Neural progenitor cell (in vitro differentiated cells): ENCODE measurements around the gene ARG2. TPM values are rescaled to one million over a fixed set of nuclear protein-coding genes. Genes with fewer than 3 reads are reported as not detected.
A peak's percentile ranks its signal among the peaks of the same experiment; 100 is the strongest.

Experiments used
- DNase-seq: peaks from one replicate; pipeline ENCODE4 v3.0.0-alpha.2; 2016; ENCODE audit warnings: low spot score
- H2AFZ ChIP-seq: fragments of 200-600 bp; sonication (generic); replicated peaks from 2 replicates; pipeline ENCODE4 v1.6.1; 2016; ENCODE audit warnings: antibody characterized with exemption
- H3F3A ChIP-seq: fragments of 200-600 bp; sonication (generic); 2 replicates; pipeline ENCODE4 v1.6.1; 2016; ENCODE audit warnings: antibody characterized with exemption, low read depth
- H3K27ac ChIP-seq: fragments of 200-600 bp; sonication (generic); 2 replicates; pipeline ENCODE4 v1.5.1; 2016; ENCODE audit warnings: mild to moderate bottlenecking
- H3K27me3 ChIP-seq: fragments of 200-600 bp; sonication (generic); 2 replicates; pipeline ENCODE4 v1.6.1; 2016; ENCODE audit warnings: mild to moderate bottlenecking, moderate library complexity
- H3K36me3 ChIP-seq: fragments of 200-600 bp; sonication (generic); 2 replicates; pipeline ENCODE4 v1.5.1; 2016
- H3K4me1 ChIP-seq: fragments of 200-600 bp; sonication (generic); 2 replicates; pipeline ENCODE4 v1.6.1; 2016; ENCODE audit warnings: mixed run types
- H3K4me2 ChIP-seq: fragments of 200-600 bp; sonication (generic); 2 replicates; pipeline ENCODE4 v1.6.1; 2016
- H3K4me3 ChIP-seq: fragments of 200-600 bp; sonication (generic); 2 replicates; pipeline ENCODE4 v1.5.1; 2016
- H3K79me2 ChIP-seq: fragments of 200-600 bp; sonication (generic); 2 replicates; pipeline ENCODE4 v1.6.1; 2016; ENCODE audit warnings: low read depth
- H3K9ac ChIP-seq: fragments of 200-600 bp; sonication (generic); 2 replicates; pipeline ENCODE4 v1.6.1; 2016
- H3K9me3 ChIP-seq: fragments of 200-600 bp; sonication (generic); 2 replicates; pipeline ENCODE4 v1.5.1; 2016; ENCODE audit warnings: low read depth
- H4K20me1 ChIP-seq: fragments of 200-600 bp; sonication (generic); 2 replicates; pipeline ENCODE4 v1.6.1; 2016; ENCODE audit warnings: low read depth
- H3K27ac Mint-ChIP-seq: 3 replicates; pipeline ENCODE4 v1.8.0; 2021; ENCODE audit warnings: mixed read lengths
- H3K27me3 Mint-ChIP-seq: 2 replicates; pipeline ENCODE4 v1.8.0; 2022; ENCODE audit warnings: low read depth, mild to moderate bottlenecking, inconsistent platforms, moderate library complexity, mixed read lengths; ENCODE audit not compliant: insufficient read depth
- H3K36me3 Mint-ChIP-seq: 3 replicates; pipeline ENCODE4 v1.8.0; 2021; ENCODE audit warnings: mixed read lengths
- H3K4me1 Mint-ChIP-seq: 3 replicates; pipeline ENCODE4 v1.8.0; 2021; ENCODE audit warnings: mixed read lengths
- H3K4me3 Mint-ChIP-seq: 3 replicates; pipeline ENCODE4 v1.8.0; 2021; ENCODE audit warnings: mild to moderate bottlenecking, moderate library complexity, mixed read lengths
- H3K9me3 Mint-ChIP-seq: 3 replicates; pipeline ENCODE4 v1.8.0; 2020; ENCODE audit warnings: mixed read lengths
- EZH2 ChIP-seq: fragments of 200-600 bp; sonication (generic); IDR thresholded peaks from 2 replicates; pipeline ENCODE4 v1.6.1; 2017; ENCODE audit warnings: antibody characterized with exemption, mild to moderate bottlenecking, moderate library complexity
- EZH2phosphoT487 ChIP-seq: fragments of 200-600 bp; sonication (generic); IDR thresholded peaks from 2 replicates; pipeline ENCODE4 v1.6.1; 2017; ENCODE audit warnings: antibody characterized with exemption
- total RNA-seq: library from RNA; depleted of rRNA; stranded (reverse); fragments of >200 nt; gene quantifications from 2 replicates; pipeline ENCODE4 v1.2.3, GENCODE V29; 2015; ENCODE audit warnings: low replicate concordance
- TF ChIP-seq, protein P1 (sequence below): fragments of 200-600 bp; sonication (generic); IDR thresholded peaks from 2 replicates; pipeline ENCODE4 v1.5.1; 2017; ENCODE audit warnings: antibody characterized with exemption, mild to moderate bottlenecking

The ARG2 gene
- 91.8 and 92.4 TPM in 2 replicates for total RNA-seq

DNA sequence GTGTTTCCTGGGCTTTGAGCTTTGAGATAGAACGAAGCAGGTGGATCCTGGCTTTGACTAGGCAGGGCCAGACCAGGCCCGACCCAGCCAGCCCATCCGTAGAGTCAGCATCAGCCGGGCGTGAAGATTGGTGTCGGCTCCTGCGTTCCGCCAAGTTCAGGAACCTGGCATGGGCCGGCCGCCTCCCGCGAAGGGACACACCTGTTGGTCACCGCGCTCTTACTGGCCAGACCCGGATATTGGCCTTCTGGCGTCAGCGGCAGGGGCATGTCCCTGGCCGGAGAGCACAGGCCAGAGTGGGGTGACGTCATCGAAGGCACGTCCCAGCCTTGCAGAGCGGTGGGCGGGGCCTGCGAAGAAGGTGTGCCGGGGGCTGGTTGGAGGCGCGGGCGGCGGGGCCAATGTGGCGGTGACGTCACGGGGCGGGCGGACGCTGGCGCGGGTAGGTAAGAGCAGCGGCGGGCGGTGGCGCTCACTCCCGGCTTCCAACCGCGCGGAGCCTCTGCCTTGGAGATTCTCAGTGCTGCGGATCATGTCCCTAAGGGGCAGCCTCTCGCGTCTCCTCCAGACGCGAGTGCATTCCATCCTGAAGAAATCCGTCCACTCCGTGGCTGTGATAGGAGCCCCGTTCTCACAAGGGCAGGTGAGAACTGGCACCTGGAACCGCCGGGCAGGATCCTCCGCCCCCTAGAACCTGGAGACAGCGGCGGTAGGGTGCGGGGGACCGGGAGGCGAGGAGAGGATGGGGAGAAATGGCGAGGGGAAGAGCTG lies at the start of gene ARG2:
TSS of gene ARG2 (plus strand) at position 475 of the 771 bp plus-strand sequence. CDS start at position 533, 58 bp downstream.
- Histone ChIP-seq H3K9ac (peak within 1 kb of the TSS; percentile 56), H3F3A (peaks cover 23% of the 10 kb centered on the region), H2AFZ (peak within 1 kb of the TSS; percentile 96), H3K4me1 (peaks cover 16% of the 10 kb centered on the region), H3K9me3 (no peaks in the 10 kb centered on the region), H3K4me2 (peak within 1 kb of the TSS; percentile 83), H3K4me3 (peak within 1 kb of the TSS; percentile 86), H3K79me2 (peaks cover 7% of the 10 kb centered on the region), H3K27me3 (peaks cover 5% of the 10 kb centered on the region), H4K20me1 (no peaks in the 10 kb centered on the region), H3K27ac (peak within 1 kb of the TSS; percentile 63), H3K36me3 (no peaks in the 10 kb centered on the region)
- TF ChIP-seq, protein P1, sequence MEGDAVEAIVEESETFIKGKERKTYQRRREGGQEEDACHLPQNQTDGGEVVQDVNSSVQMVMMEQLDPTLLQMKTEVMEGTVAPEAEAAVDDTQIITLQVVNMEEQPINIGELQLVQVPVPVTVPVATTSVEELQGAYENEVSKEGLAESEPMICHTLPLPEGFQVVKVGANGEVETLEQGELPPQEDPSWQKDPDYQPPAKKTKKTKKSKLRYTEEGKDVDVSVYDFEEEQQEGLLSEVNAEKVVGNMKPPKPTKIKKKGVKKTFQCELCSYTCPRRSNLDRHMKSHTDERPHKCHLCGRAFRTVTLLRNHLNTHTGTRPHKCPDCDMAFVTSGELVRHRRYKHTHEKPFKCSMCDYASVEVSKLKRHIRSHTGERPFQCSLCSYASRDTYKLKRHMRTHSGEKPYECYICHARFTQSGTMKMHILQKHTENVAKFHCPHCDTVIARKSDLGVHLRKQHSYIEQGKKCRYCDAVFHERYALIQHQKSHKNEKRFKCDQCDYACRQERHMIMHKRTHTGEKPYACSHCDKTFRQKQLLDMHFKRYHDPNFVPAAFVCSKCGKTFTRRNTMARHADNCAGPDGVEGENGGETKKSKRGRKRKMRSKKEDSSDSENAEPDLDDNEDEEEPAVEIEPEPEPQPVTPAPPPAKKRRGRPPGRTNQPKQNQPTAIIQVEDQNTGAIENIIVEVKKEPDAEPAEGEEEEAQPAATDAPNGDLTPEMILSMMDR = no peak
- Mint-ChIP-seq H3K27ac (no peak within 1 kb of the TSS), H3K9me3 (no peaks in the 10 kb centered on the region), H3K4me3 (peak within 1 kb of the TSS; percentile 95), H3K4me1 (peaks cover 25% of the 10 kb centered on the region), H3K27me3 (no peaks in the 10 kb centered on the region), H3K36me3 (peaks cover 7% of the 10 kb centered on the region)
- DNase-seq = peak; percentile 100

DNA sequence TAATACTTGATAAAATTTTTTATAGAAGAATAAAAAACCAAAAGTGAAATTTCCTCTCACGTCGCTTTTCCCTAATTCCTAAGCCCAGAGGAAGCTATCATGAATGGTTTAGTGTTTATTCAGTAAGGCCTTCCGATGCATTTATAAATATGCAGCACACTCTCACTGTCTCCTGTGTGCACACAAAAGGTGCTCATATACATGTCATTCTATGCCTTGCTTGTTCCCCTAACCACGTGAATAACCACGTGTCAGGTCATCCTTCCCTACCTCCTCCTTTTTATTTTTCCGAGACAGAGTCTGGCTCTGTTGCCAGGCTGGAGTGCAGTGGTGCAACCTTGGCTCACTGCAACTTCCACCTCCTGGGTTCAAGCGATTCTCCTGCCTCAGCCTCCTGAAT lies 49.3 kb upstream of the ARG2 start:
- H3K36me3 Mint-ChIP-seq = no peaks in the 10 kb centered on the region

DNA sequence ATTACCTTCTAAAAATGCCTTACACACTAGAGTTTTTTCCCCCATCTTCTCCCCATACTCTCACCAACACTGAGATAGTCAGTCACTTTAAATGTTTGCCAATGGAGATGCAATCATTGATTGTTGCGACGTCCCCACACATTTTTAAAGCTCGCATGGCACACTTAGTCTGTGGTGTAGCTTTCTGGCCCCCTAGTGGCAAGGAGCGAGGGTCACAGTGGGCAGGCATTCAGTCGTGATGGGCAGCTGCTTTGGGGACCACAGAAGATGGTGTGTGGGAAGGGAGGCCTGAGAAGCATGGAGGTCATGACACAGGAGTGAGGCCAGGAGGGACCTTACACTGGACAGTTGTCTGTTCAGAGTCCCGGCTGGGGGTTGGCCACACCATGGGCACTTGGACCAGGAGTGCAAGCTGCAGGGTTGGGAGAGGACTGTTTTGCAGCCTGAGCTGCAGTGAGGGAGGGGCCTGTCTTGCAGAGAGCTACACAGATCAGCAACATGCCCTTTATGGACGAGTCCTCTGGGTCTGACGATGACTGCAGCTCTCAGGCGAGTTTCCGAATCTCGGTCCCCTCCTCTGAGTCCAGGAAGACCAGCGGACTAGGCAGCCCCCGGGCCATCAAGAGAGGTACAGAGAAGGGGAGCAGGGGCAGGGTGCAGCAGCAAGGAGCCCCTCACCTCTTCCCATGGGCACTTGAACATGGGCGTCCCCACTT lies 48.3 kb upstream of the ARG2 start:
- Histone ChIP-seq H2AFZ (no peak overlapping the region), H3K4me3 (no peak overlapping the region), H3K27me3 (no peaks in the 10 kb centered on the region), H3K9ac (no peak overlapping the region), H3K4me2 (no peak overlapping the region), H3F3A (peaks cover 11% of the 10 kb centered on the region), H3K79me2 (no peaks in the 10 kb centered on the region), H3K9me3 (no peaks in the 10 kb centered on the region), H3K36me3 (no peaks in the 10 kb centered on the region), H3K4me1 (peaks cover 15% of the 10 kb centered on the region), H3K27ac (no peak overlapping the region), H4K20me1 (peaks cover 1% of the 10 kb centered on the region)
- no peaks in the 10 kb centered on the region for H3K9me3 Mint-ChIP-seq
- DNase-seq = peak; percentile 77
- no peak overlapping the region for H3K4me3 Mint-ChIP-seq
- no peaks in the 10 kb centered on the region for H3K36me3 Mint-ChIP-seq
- TF ChIP-seq, protein P1 = peak; percentile 90
- TF ChIP-seq EZH2 (no peak), EZH2phosphoT487 (no peak)
- H3K27me3 Mint-ChIP-seq = peaks cover 7% of the 10 kb centered on the region
- H3K27ac Mint-ChIP-seq = no peak overlapping the region
- peaks cover 16% of the 10 kb centered on the region for H3K4me1 Mint-ChIP-seq

More for the DNA sequence above, 49.3 kb upstream of the ARG2 start:
- H2AFZ ChIP-seq = no peak overlapping the region
- H3K36me3 ChIP-seq = no peaks in the 10 kb centered on the region
- TF ChIP-seq, protein P1 = no peak
- TF ChIP-seq EZH2 (no peak), EZH2phosphoT487 (no peak)
- no peak overlapping the region for H3K4me3 ChIP-seq
- no peaks in the 10 kb centered on the region for H3K9me3 ChIP-seq
- no peak overlapping the region for H3K27ac ChIP-seq
- H3K9me3 Mint-ChIP-seq = no peaks in the 10 kb centered on the region
- H4K20me1 ChIP-seq = peaks cover 6% of the 10 kb centered on the region
- H3K27ac Mint-ChIP-seq = no peak overlapping the region
- no peaks in the 10 kb centered on the region for H3K79me2 ChIP-seq
- DNase-seq = no peak
- H3K27me3 Mint-ChIP-seq = peaks cover 7% of the 10 kb centered on the region
- H3K4me3 Mint-ChIP-seq = no peak overlapping the region
- peaks cover 15% of the 10 kb centered on the region for H3F3A ChIP-seq
- H3K4me2 ChIP-seq = no peak overlapping the region
- H3K4me1 Mint-ChIP-seq = peaks cover 17% of the 10 kb centered on the region
- no peak overlapping the region for H3K9ac ChIP-seq
- no peaks in the 10 kb centered on the region for H3K27me3 ChIP-seq
- peaks cover 20% of the 10 kb centered on the region for H3K4me1 ChIP-seq
